Panc1 (cell line): ENCODE results near the gene PDK3. TPM values are rescaled to one million over a fixed set of nuclear protein-coding genes. Genes with fewer than 3 reads are reported as not detected.

ENCODE experiments used
- ATAC-seq: fragments of 200-7000 bp; cut with Tn5 transposase; 2 replicates; pipeline ENCODE4 v1.9.1; 2020; ENCODE audit warnings: mild to moderate bottlenecking, moderate library complexity
- BruUV-seq: library from RNA; stranded (reverse); fragments of 400-500 nt; replicated peaks from 2 replicates; lab custom pipeline; 2021; lab: Mats Ljungman, UMichigan
- CTCF ChIA-PET: fragments of 300-600 bp; sonication (Branson Sonifier 250); formaldehyde crosslinking; loops from one replicate; lab custom pipeline; 2022; ENCODE audit warnings: antibody characterized with exemption; lab: Charles Lee
- POLR2A ChIA-PET: fragments of 300-600 bp; sonication (Branson Sonifier 250); formaldehyde crosslinking; loops from one replicate; lab custom pipeline; 2022; ENCODE audit warnings: antibody characterized with exemption; lab: Charles Lee
- DNase-seq: peaks from one replicate; pipeline ENCODE4 v3.0.0-alpha.2; 2010; ENCODE audit warnings: low read depth, low spot score
- H3K27ac ChIP-seq: 2 replicates; pipeline ENCODE4 v1.5.1; 2011; ENCODE audit warnings: mild to moderate bottlenecking, low read length, inconsistent platforms
- H3K27me3 ChIP-seq: fragments of 200-500 bp; sonication (Bioruptor generic); 2 replicates; pipeline ENCODE4 v1.6.0; 2014; ENCODE audit warnings: low read length, inconsistent platforms; ENCODE audit not compliant: control insufficient read depth, insufficient read depth
- H3K36me3 ChIP-seq: fragments of 200-500 bp; sonication (Bioruptor generic); 2 replicates; pipeline ENCODE4 v1.5.1; 2014; ENCODE audit warnings: inconsistent platforms, mild to moderate bottlenecking, low read length, moderate library complexity; ENCODE audit not compliant: control insufficient read depth, insufficient read depth
- H3K4me1 ChIP-seq: 2 replicates; pipeline ENCODE4 v1.5.1; 2011; ENCODE audit warnings: inconsistent platforms, mild to moderate bottlenecking, low read length, moderate library complexity; ENCODE audit not compliant: control insufficient read depth, insufficient read depth
- H3K4me3 ChIP-seq, 2 experiments: 2 replicates each; pipeline ENCODE4 v1.5.1; 2011 to 2012; ENCODE audit warnings: low read depth in 2 of 2, low read length in 2 of 2, mild to moderate bottlenecking in 2 of 2, inconsistent platforms in 1 of 2, moderate library complexity in 1 of 2
- H3K9me3 ChIP-seq: fragments of 200-500 bp; sonication (Bioruptor generic); 2 replicates; pipeline ENCODE4 v1.5.1; 2014; ENCODE audit warnings: low read depth, mild to moderate bottlenecking, inconsistent platforms, low read length, moderate library complexity; ENCODE audit not compliant: control insufficient read depth, insufficient read depth
- CTCF ChIP-seq: fragments of 450-650 bp; IDR thresholded peaks from 2 replicates; pipeline ENCODE4 v1.5.1; 2017; ENCODE audit warnings: mild to moderate bottlenecking
- POLR2AphosphoS5 ChIP-seq: IDR thresholded peaks from 2 replicates; pipeline ENCODE4 v1.6.1; 2012; ENCODE audit warnings: mild to moderate bottlenecking, low read depth, low read length, moderate library complexity
- REST ChIP-seq, 2 experiments: IDR thresholded peaks; 2 replicates each; pipeline ENCODE4 v1.6.1; 2011 to 2012; ENCODE audit warnings: low read depth in 2 of 2, control low read depth in 1 of 2, low read length in 1 of 2, mild to moderate bottlenecking in 1 of 2, moderate library complexity in 1 of 2; ENCODE audit not compliant: insufficient read depth in 1 of 2
- SIN3A ChIP-seq: IDR thresholded peaks from 2 replicates; pipeline ENCODE4 v1.6.1; 2012; ENCODE audit warnings: low read depth, mild to moderate bottlenecking, low read length, moderate library complexity, borderline replicate concordance; ENCODE audit not compliant: insufficient read depth
- TCF7L2 ChIP-seq: IDR thresholded peaks from 2 replicates; pipeline ENCODE4 v1.6.1; 2011; ENCODE audit warnings: mild to moderate bottlenecking, low read depth, low read length, inconsistent platforms
- in situ Hi-C: cut with HindIII; loops from 2 replicates; pipeline ENCODE4 v1.10.0; 2016; ENCODE audit warnings: low sequenced_read_pairs, low pct_unique_long_range_greater_than_20kb
- intact Hi-C: fragments of 100-400 bp; cut with micrococcal nuclease; formaldehyde crosslinking; loops from one replicate; pipeline ENCODE4 v1.10.0; 2022; ENCODE audit not compliant: unreplicated experiment
- total RNA-seq: library from RNA; stranded (reverse); gene quantifications from one replicate; pipeline ENCODE4 v1.2.1, GENCODE V29; 2021; ENCODE audit not compliant: unreplicated experiment

Gene PDK3
- total RNA-seq, 1 experiment from 2014 or later = 5.5 TPM

- H3K36me3 ChIP-seq = no peaks in the 10 kb centered on the region
- DNase-seq (no peak), ATAC-seq (no peak)
- no TSS peak for BruUV-seq
- H3K4me1 ChIP-seq = no peaks in the 10 kb centered on the region
- intact Hi-C loops (no loop called here), in situ Hi-C loops (no loop called here)
- no peak overlapping the region for H3K27ac ChIP-seq
- no peaks in the 10 kb centered on the region for H3K27me3 ChIP-seq
- POLR2A ChIA-PET = no interaction called here
- CTCF ChIA-PET = no interaction called here
- H3K4me3 ChIP-seq = no peak overlapping the region
- H3K9me3 ChIP-seq = no peaks in the 10 kb centered on the region
- TF ChIP-seq REST (IDR thresholded peaks at IDR 0.05; ENCODE audit: insufficient read depth in 1 of 2, low read depth in 2 of 2, low read length in 1 of 2) (no peak), TCF7L2 (no peak), POLR2AphosphoS5 (no peak), CTCF (no peak), SIN3A (no peak)
Observed at GRCh38 chrX:24443918-24444317, 21.2 kb upstream of the PDK3 start.

GRCh38 chrX:24444645-24445044 lies 20.4 kb upstream of the PDK3 start:
- Histone ChIP-seq H3K9me3 (no peaks in the 10 kb centered on the region), H3K27me3 (no peaks in the 10 kb centered on the region), H3K36me3 (no peaks in the 10 kb centered on the region), H3K27ac (no peak overlapping the region), H3K4me1 (no peaks in the 10 kb centered on the region), H3K4me3 (no peak overlapping the region)
- in situ Hi-C loops (no loop called here), intact Hi-C loops (no loop called here)
- CTCF ChIA-PET = no interaction called here
- POLR2A ChIA-PET = no interaction called here
- ATAC-seq = no peak
- BruUV-seq = no TSS peak
- TF ChIP-seq TCF7L2 (no peak), REST (IDR thresholded peaks at IDR 0.05; ENCODE audit: insufficient read depth in 1 of 2, low read depth in 2 of 2, low read length in 1 of 2) (no peak), SIN3A (no peak), POLR2AphosphoS5 (no peak), CTCF (no peak)
- DNase-seq = no peak
